ENCODE measurements around the gene BIRC6. TPM values are rescaled to one million over a fixed set of nuclear protein-coding genes. Genes with fewer than 3 reads are reported as not detected.
"Not testable (repeated sequence)": the region's sequence is repeated elsewhere in the genome, so short reads cannot be mapped to it uniquely, and the experiment has no call there.

Gene BIRC6
- total and polyA plus RNA-seq, 2 of the 4 experiments (the other 2 are of a cell fraction) = 26.5 to 316 TPM

- no peak overlapping the region for H4K91ac ChIP-seq (ENCODE audit: insufficient read depth, low read depth, low read length)
- no peak overlapping the region for H3K4me3 ChIP-seq (ENCODE audit: insufficient read depth, low read depth, low read length)
- CTCF ChIA-PET = no interaction called here
- no peak overlapping the region for H4K5ac ChIP-seq (ENCODE audit: low read depth, low read length)
- ATAC-seq (ENCODE audit: low read depth) (peak; percentile 11; the same call in 1 of the 2 replicates), DNase-seq (no peak)
- intact Hi-C loops (cut with micrococcal nuclease) (no loop called here), in situ Hi-C loops (cut with MboI; ENCODE audit: low sequenced_read_pairs) (no loop called here), dilution Hi-C loops (cut with HindIII; ENCODE audit: low sequenced_read_pairs, unreplicated experiment) (no loop called here)
- H2AK5ac ChIP-seq (ENCODE audit: low read depth, low read length) = no peak overlapping the region
- H2AFZ ChIP-seq (replicated peaks; ENCODE audit: low read length, poor library complexity) = no peak overlapping the region
- H4K20me1 ChIP-seq (ENCODE audit: insufficient read depth, low read length) = peaks cover 95% of the 10 kb centered on the region
- H3K79me1 ChIP-seq (ENCODE audit: low read depth in 1 of 2, low read length in 2 of 2) = peaks cover 3 to 42% of the 10 kb centered on the region in 2 experiments; a peak in 3 of 4 replicates
- peaks cover 2% of the 10 kb centered on the region; the same call in 1 of the 2 replicates for H3K36me3 ChIP-seq (ENCODE audit: control insufficient read depth, insufficient read depth, low read length)
- H3K4me1 ChIP-seq (ENCODE audit: control insufficient read depth, insufficient read depth, low read length) = peaks cover 5% of the 10 kb centered on the region; the same call in 1 of the 2 replicates
- H3K18ac ChIP-seq (ENCODE audit: low read depth, low read length) = no peak overlapping the region
- H3K27ac ChIP-seq (ENCODE audit: insufficient read depth, low read length) = no peak overlapping the region
- POLR2A ChIA-PET (ENCODE audit: unreplicated experiment) = no interaction called here
- peaks cover 12% of the 10 kb centered on the region for H3K9me1 ChIP-seq (ENCODE audit: insufficient read depth, low read length)
- no peak overlapping the region for H3K9ac ChIP-seq (ENCODE audit: low read depth, low read length)
- H3K4ac ChIP-seq (ENCODE audit: low read depth, low read length) = no peak overlapping the region
- H2BK120ac ChIP-seq (ENCODE audit: low read depth, low read length) = no peak overlapping the region
- no peaks in the 10 kb centered on the region for H3K9me3 ChIP-seq (ENCODE audit: control insufficient read depth, insufficient read depth, low read length)
- no peak overlapping the region; a peak in 1 of 4 replicates for H4K8ac ChIP-seq (ENCODE audit: low read depth in 2 of 2, low read length in 2 of 2)
- H3K23ac ChIP-seq (ENCODE audit: low read depth, low read length) = no peak overlapping the region
- no peaks in the 10 kb centered on the region for H3K27me3 ChIP-seq (ENCODE audit: control insufficient read depth, insufficient read depth, low read length)
- TF ChIP-seq CEBPB (IDR thresholded peaks at IDR 0.05; ENCODE audit: low read depth, low read length) (0 out of 2 replicates have a peak, but pooled peaks have one; percentile 7), MAFK (IDR thresholded peaks at IDR 0.05; ENCODE audit: low read depth, low read length) (no peak)
- no peak overlapping the region for H2BK20ac ChIP-seq (ENCODE audit: low read depth, low read length)
- no peak overlapping the region for H3K56ac ChIP-seq (ENCODE audit: extremely low read depth, insufficient read depth, low read length)
- no peak overlapping the region for H2BK5ac ChIP-seq (ENCODE audit: low read depth, low read length, poor library complexity, severe bottlenecking)
- H2AK9ac ChIP-seq (replicated peaks; ENCODE audit: low read depth, low read length, poor library complexity) = no peak overlapping the region
- BruUV-seq (replicated peaks) = no TSS peak
- H2BK15ac ChIP-seq (ENCODE audit: low read depth, low read length) = no peak overlapping the region
- no peak overlapping the region for H3K4me2 ChIP-seq (ENCODE audit: low read depth, low read length)
- WGBS, 2 experiments (ENCODE audit: extremely low coverage in 2 of 2, insufficient read length in 1 of 2) = no CpG with 5 or more reads among the region's 2 CpGs
- no peak overlapping the region for H3K14ac ChIP-seq (replicated peaks; ENCODE audit: low read depth, low read length)
Measured at GRCh38 chr2:32363597-32363996, 6.8 kb downstream of the BIRC6 start.

GRCh38 chr2:32364290-32364689 is 7.5 kb downstream of the BIRC6 start:
- H3K9me3 ChIP-seq (ENCODE audit: control insufficient read depth, insufficient read depth, low read length); H3K4me2 ChIP-seq (ENCODE audit: low read depth, low read length); in situ Hi-C loops (cut with MboI; ENCODE audit: low sequenced_read_pairs); H3K9ac ChIP-seq (ENCODE audit: low read depth, low read length); H3K36me3 ChIP-seq (ENCODE audit: control insufficient read depth, insufficient read depth, low read length); H2BK15ac ChIP-seq (ENCODE audit: low read depth, low read length); intact Hi-C loops (cut with micrococcal nuclease); H4K5ac ChIP-seq (ENCODE audit: low read depth, low read length); H2AFZ ChIP-seq (replicated peaks; ENCODE audit: low read length, poor library complexity); H3K4me3 ChIP-seq (ENCODE audit: insufficient read depth, low read depth, low read length); H3K4me1 ChIP-seq (ENCODE audit: control insufficient read depth, insufficient read depth, low read length); dilution Hi-C loops (cut with HindIII; ENCODE audit: low sequenced_read_pairs, unreplicated experiment); H2BK120ac ChIP-seq (ENCODE audit: low read depth, low read length); H3K4ac ChIP-seq (ENCODE audit: low read depth, low read length); H2AK9ac ChIP-seq (replicated peaks; ENCODE audit: low read depth, low read length, poor library complexity); DNase-seq; CTCF ChIA-PET; ATAC-seq (ENCODE audit: low read depth); H2BK20ac ChIP-seq (ENCODE audit: low read depth, low read length); H3K18ac ChIP-seq (ENCODE audit: low read depth, low read length); H2BK5ac ChIP-seq (ENCODE audit: low read depth, low read length, poor library complexity, severe bottlenecking); H4K8ac ChIP-seq (ENCODE audit: low read depth in 2 of 2, low read length in 2 of 2); H3K23ac ChIP-seq (ENCODE audit: low read depth, low read length); H3K56ac ChIP-seq (ENCODE audit: extremely low read depth, insufficient read depth, low read length); BruUV-seq (replicated peaks); H2AK5ac ChIP-seq (ENCODE audit: low read depth, low read length); H3K14ac ChIP-seq (replicated peaks; ENCODE audit: low read depth, low read length); H4K91ac ChIP-seq (ENCODE audit: insufficient read depth, low read depth, low read length); H3K27me3 ChIP-seq (ENCODE audit: control insufficient read depth, insufficient read depth, low read length): not testable (repeated sequence)
- Histone ChIP-seq H3K27ac (ENCODE audit: insufficient read depth, low read length) (0 out of 2 replicates have a peak overlapping the region, but pooled peaks have one; percentile 42), H3K79me1 (ENCODE audit: low read depth in 1 of 2, low read length in 2 of 2) (peaks cover 3 to 44% of the 10 kb centered on the region in 2 experiments; a peak in 3 of 4 replicates), H4K20me1 (ENCODE audit: insufficient read depth, low read length) (peaks cover 96% of the 10 kb centered on the region), H3K9me1 (ENCODE audit: insufficient read depth, low read length) (peaks cover 12% of the 10 kb centered on the region)
- POLR2A ChIA-PET (ENCODE audit: unreplicated experiment) = interaction anchor here (0.6 kb wide), 2 partner anchors 40 to 93 kb away, joined by 3 read pairs; no protein-coding TSS in a partner anchor
- no CpG with 5 or more reads among the region's 9 CpGs for WGBS, 2 experiments (ENCODE audit: extremely low coverage in 2 of 2, insufficient read length in 1 of 2)
